Aorta (tissue), 5 donors: Measurements from ENCODE around the gene UCN. TPM values are rescaled to one million over a fixed set of nuclear protein-coding genes. Genes with fewer than 3 reads are reported as not detected.

ENCODE experiments used
- ATAC-seq: fragments of 200-7000 bp; cut with Tn5 transposase; one replicate; pipeline ENCODE4 v1.9.1; 2022; ENCODE audit warnings: moderate library complexity; ENCODE audit not compliant: low FRiP score
- DNase-seq, 2 donors: peaks; one replicate each; pipeline ENCODE4 v3.0.0-alpha.2; 2020
- H3K27ac ChIP-seq, 2 donors: one replicate each; pipeline ENCODE4 v1.5.1; 2013; ENCODE audit warnings: low read length in 2 of 2, mild to moderate bottlenecking in 2 of 2, moderate library complexity in 2 of 2, control low read depth in 1 of 2, inconsistent platforms in 1 of 2, low read depth in 1 of 2
- H3K27me3 ChIP-seq, 2 donors: one replicate each; pipeline ENCODE4 v1.6.1; 2013; ENCODE audit warnings: control low read depth in 1 of 2, low read length in 1 of 2, mild to moderate bottlenecking in 1 of 2, moderate library complexity in 1 of 2; ENCODE audit not compliant: insufficient read depth in 2 of 2, control insufficient read depth in 1 of 2
- H3K36me3 ChIP-seq, 2 donors: one replicate each; pipeline ENCODE4 v1.6.1; 2013; ENCODE audit warnings: control low read depth in 1 of 2, low read length in 1 of 2, mild to moderate bottlenecking in 1 of 2; ENCODE audit not compliant: insufficient read depth in 2 of 2, control insufficient read depth in 1 of 2
- H3K4me1 ChIP-seq, 2 donors: one replicate each; pipeline ENCODE4 v1.6.1; 2013; ENCODE audit warnings: low read length in 2 of 2, control low read depth in 1 of 2, mild to moderate bottlenecking in 1 of 2, moderate library complexity in 1 of 2; ENCODE audit not compliant: insufficient read depth in 2 of 2, control insufficient read depth in 1 of 2
- H3K4me3 ChIP-seq, 2 donors: one replicate each; pipeline ENCODE4 v1.5.1; 2013; ENCODE audit warnings: low read length in 2 of 2, control low read depth in 1 of 2, mild to moderate bottlenecking in 1 of 2
- H3K9me3 ChIP-seq: one replicate; pipeline ENCODE4 v1.6.1; 2013; ENCODE audit warnings: mild to moderate bottlenecking, low read length; ENCODE audit not compliant: control insufficient read depth
- WGBS, 2 donors: extraction: QIAGEN DNeasy Blood & Tissue Kit; methylation state at CpG; one replicate each; pipeline ENCODE4 v1.1.7; 2013; 5-methylcytosine and 5-hydroxymethylcytosine counted together
- intact Hi-C, 2 donors: fragments of 100-400 bp; cut with DNase I; formaldehyde crosslinking; loops; one replicate each; pipeline versions ENCODE4 v1.14.2 to v1.15.0; 2022
- polyA plus RNA-seq, 2 donors: library from polyadenylated mRNA; stranded (reverse); fragments of 200-250 nt; gene quantifications; one replicate each; pipeline ENCODE4 v1.2.3, GENCODE V29; 2013
- total RNA-seq, 2 donors: library from RNA; stranded (reverse); fragmentation: NEBNext Ultra II Directional; extraction: Animal tissue kit (Norgen Biotek cat#: 25700); gene quantifications; one replicate each; pipeline ENCODE4 v1.2.1, GENCODE V29; 2021
- donor health status: healthy with polysubstance abuse.
- donor health status: Bipolar disorder and iron deficiency.
- donor health status: DM: no; HTN: no; CAD: no.
- donor health status: DM: no; HTN: no; CAD: no.
- donor health status: DM: yes; HTN: yes; CAD: no.

Gene UCN
- total and polyA plus RNA-seq, 4 donors, result 1.2 to 2.2 (median 1.3) TPM; not detected in 1

- DNase-seq, result peak in 1 of 2 donors; percentile 16
Measured at GRCh38 chr2:27261926-27262298, 46.3 kb downstream of the UCN start.

GRCh38 chr2:27261241-27261925 is 46.9 kb downstream of the UCN start:
- H3K9me3 ChIP-seq, result no peaks in the 10 kb centered on the region
- DNase-seq, result peak in 1 of 2 donors; percentile 4
- ATAC-seq, result no peak
- no peaks in the 10 kb centered on the region for H3K27me3 ChIP-seq
- no peak overlapping the region for H3K27ac ChIP-seq
- no peaks in the 10 kb centered on the region for H3K36me3 ChIP-seq
- WGBS, 2 donors, result 74 to 75% methylated on average over 11 of the region's 11 CpGs
- no peak overlapping the region for H3K4me3 ChIP-seq
- no peaks in the 10 kb centered on the region for H3K4me1 ChIP-seq
- intact Hi-C loops, result no loop called here

More at GRCh38 chr2:27261926-27262298, 46.3 kb downstream of the UCN start:
- Histone ChIP-seq H3K36me3 (no peaks in the 10 kb centered on the region), H3K9me3 (no peaks in the 10 kb centered on the region), H3K4me3 (peak overlapping the region; percentile 21 to 53), H3K27me3 (no peaks in the 10 kb centered on the region), H3K27ac (no peak overlapping the region), H3K4me1 (no peaks in the 10 kb centered on the region)
- no peak for ATAC-seq
- WGBS, 2 donors, result 4 to 8% methylated on average over 16 to 40 of the region's 40 CpGs
- intact Hi-C loops, result no loop called here

DNA sequence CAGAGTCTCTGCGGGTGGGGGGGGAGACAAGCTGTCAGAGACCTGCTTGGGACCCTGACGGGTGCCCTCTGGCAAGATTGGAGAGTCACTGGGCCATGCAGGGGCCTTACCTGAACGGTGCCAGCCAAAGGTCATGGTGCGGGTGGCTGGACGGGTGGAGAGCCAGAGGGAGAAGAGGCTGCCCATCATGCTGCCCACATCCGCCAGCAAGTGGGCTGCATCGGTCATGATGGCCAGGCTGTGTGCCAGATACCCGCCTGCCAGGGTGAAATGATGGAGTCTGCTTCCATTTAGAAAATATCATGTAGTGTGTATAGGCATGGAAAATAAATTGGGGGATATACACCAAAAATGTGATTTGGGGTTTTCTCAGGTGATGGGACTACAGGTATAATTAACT is 50.2 kb downstream of the UCN start:
- H3K27ac ChIP-seq, result no peak overlapping the region
- ATAC-seq (no peak), DNase-seq (no peak)
- H3K36me3 ChIP-seq, result no peaks in the 10 kb centered on the region
- intact Hi-C loops, result no loop called here
- H3K4me3 ChIP-seq, result no peak overlapping the region
- 82 to 90% methylated on average over 8 of the region's 8 CpGs for WGBS, 2 donors
- H3K4me1 ChIP-seq, result peaks cover 0 to 2% of the 10 kb centered on the region in 2 donors
- no peaks in the 10 kb centered on the region for H3K27me3 ChIP-seq
- no peaks in the 10 kb centered on the region for H3K9me3 ChIP-seq

Other genes starting within 250 kb of the UCN start
- 100 to 1,000 TPM; 219 to 260 TPM for gene OST4, start 236.8 kb downstream of the UCN start, total RNA-seq
- gene OST4, start 236.8 kb downstream of the UCN start, polyA plus RNA-seq, result 100 to 1,000 TPM; 531 to 750 TPM
- gene EMILIN1, start 229.8 kb downstream of the UCN start, total RNA-seq, result 100 to 1,000 TPM; 180 to 200 TPM
- 100 to 1,000 TPM in 1 of 2 donors, 10 to 100 TPM in 1; 50.0 to 249 TPM for gene EMILIN1, start 229.8 kb downstream of the UCN start, polyA plus RNA-seq
- 1 to 10 TPM; 3.4 to 5.1 TPM for gene KHK, start 221.7 kb downstream of the UCN start, total RNA-seq
- gene KHK, start 221.7 kb downstream of the UCN start, polyA plus RNA-seq, result 10 to 100 TPM in 1 of 2 donors, 1 to 10 TPM in 1; 6.0 to 38.7 TPM
- gene CGREF1, start 189.3 kb downstream of the UCN start, total RNA-seq, result 1 to 10 TPM; 8.1 to 8.6 TPM
- gene CGREF1, start 189.3 kb downstream of the UCN start, polyA plus RNA-seq, result 1 to 10 TPM; 5.8 to 6.9 TPM
- gene ABHD1, start 184.6 kb downstream of the UCN start, total RNA-seq, result under 1 TPM in 1 of 2 donors, not detected in 1; 0.90 TPM
- under 1 TPM in 1 of 2 donors, not detected in 1; 0.08 TPM for gene ABHD1, start 184.6 kb downstream of the UCN start, polyA plus RNA-seq
- gene PREB, start 173.8 kb downstream of the UCN start, total RNA-seq, result 10 to 100 TPM; 42.1 to 48.1 TPM
- 10 to 100 TPM; 24.9 to 46.3 TPM for gene PREB, start 173.8 kb downstream of the UCN start, polyA plus RNA-seq
- not detected for gene PRR30, start 169.0 kb downstream of the UCN start, total RNA-seq
- not detected for gene PRR30, start 169.0 kb downstream of the UCN start, polyA plus RNA-seq
- 1 to 10 TPM in 1 of 2 donors, under 1 TPM in 1; 0.39 to 1.1 TPM for gene TCF23, start 159.4 kb downstream of the UCN start, total RNA-seq
- not detected for gene TCF23, start 159.4 kb downstream of the UCN start, polyA plus RNA-seq
- gene ATRAID, start 96.4 kb downstream of the UCN start, total RNA-seq, result 10 to 100 TPM; 66.9 to 93.8 TPM
- 100 to 1,000 TPM; 144 to 176 TPM for gene ATRAID, start 96.4 kb downstream of the UCN start, polyA plus RNA-seq
- 10 to 100 TPM; 17.9 to 21.3 TPM for gene SLC5A6, start 96.2 kb downstream of the UCN start, total RNA-seq
- gene SLC5A6, start 96.2 kb downstream of the UCN start, polyA plus RNA-seq, result 10 to 100 TPM; 16.4 to 24.7 TPM
- 10 to 100 TPM; 19.5 to 29.7 TPM for gene CAD, start 91.1 kb downstream of the UCN start, total RNA-seq
- gene CAD, start 91.1 kb downstream of the UCN start, polyA plus RNA-seq, result 10 to 100 TPM in 1 of 2 donors, 1 to 10 TPM in 1; 6.9 to 16.9 TPM
- gene SLC30A3, start 45.4 kb downstream of the UCN start, total RNA-seq, result 1 to 10 TPM in 1 of 2 donors, under 1 TPM in 1; 0.78 to 1.8 TPM
- gene SLC30A3, start 45.4 kb downstream of the UCN start, polyA plus RNA-seq, result 10 to 100 TPM in 1 of 2 donors, 1 to 10 TPM in 1; 4.0 to 20.2 TPM
- not detected for gene DNAJC5G, start 33.0 kb downstream of the UCN start, total RNA-seq
- gene DNAJC5G, start 33.0 kb downstream of the UCN start, polyA plus RNA-seq, result 1 to 10 TPM; 2.3 TPM
- gene TRIM54, start 26.0 kb downstream of the UCN start, total RNA-seq, result under 1 TPM; 0.18 to 0.39 TPM
- gene TRIM54, start 26.0 kb downstream of the UCN start, polyA plus RNA-seq, result 1 to 10 TPM; 1.4 to 5.0 TPM
- gene MPV17, start 14.7 kb upstream of the UCN start, total RNA-seq, result 10 to 100 TPM; 49.9 to 68.7 TPM
- 10 to 100 TPM; 47.5 to 80.6 TPM for gene MPV17, start 14.7 kb upstream of the UCN start, polyA plus RNA-seq
- gene GTF3C2, start 48.3 kb upstream of the UCN start, total RNA-seq, result 10 to 100 TPM; 42.7 to 60.9 TPM
- gene GTF3C2, start 48.3 kb upstream of the UCN start, polyA plus RNA-seq, result 10 to 100 TPM; 17.0 to 20.3 TPM
- gene EIF2B4, start 61.9 kb upstream of the UCN start, total RNA-seq, result 10 to 100 TPM; 32.2 to 42.7 TPM
- gene EIF2B4, start 61.9 kb upstream of the UCN start, polyA plus RNA-seq, result 10 to 100 TPM; 36.3 to 87.1 TPM
- gene SNX17, start 62.2 kb upstream of the UCN start, total RNA-seq, result 10 to 100 TPM; 77.8 to 90.5 TPM
- 10 to 100 TPM; 79.4 to 92.6 TPM for gene SNX17, start 62.2 kb upstream of the UCN start, polyA plus RNA-seq
- gene ZNF513, start 72.3 kb upstream of the UCN start, total RNA-seq, result 10 to 100 TPM; 15.3 to 18.7 TPM
- gene ZNF513, start 72.3 kb upstream of the UCN start, polyA plus RNA-seq, result 10 to 100 TPM in 1 of 2 donors, 1 to 10 TPM in 1; 5.5 to 32.7 TPM
- 10 to 100 TPM; 39.5 to 42.7 TPM for gene PPM1G, start 101.1 kb upstream of the UCN start, total RNA-seq
- 10 to 100 TPM; 37.3 to 40.7 TPM for gene PPM1G, start 101.1 kb upstream of the UCN start, polyA plus RNA-seq
- gene NRBP1, start 120.2 kb upstream of the UCN start, total RNA-seq, result 10 to 100 TPM; 94.5 to 99.8 TPM
- gene NRBP1, start 120.2 kb upstream of the UCN start, polyA plus RNA-seq, result 10 to 100 TPM; 51.2 to 81.2 TPM
- gene KRTCAP3, start 133.9 kb upstream of the UCN start, total RNA-seq, result 1 to 10 TPM; 1.8 to 2.4 TPM
- 10 to 100 TPM in 1 of 2 donors, 1 to 10 TPM in 1; 3.9 to 13.9 TPM for gene KRTCAP3, start 133.9 kb upstream of the UCN start, polyA plus RNA-seq
- gene IFT172, start 181.3 kb upstream of the UCN start, total RNA-seq, result 10 to 100 TPM; 24.8 to 45.7 TPM
- 10 to 100 TPM in 1 of 2 donors, 1 to 10 TPM in 1; 8.1 to 64.9 TPM for gene IFT172, start 181.3 kb upstream of the UCN start, polyA plus RNA-seq
- 10 to 100 TPM; 12.1 to 18.6 TPM for gene FNDC4, start 186.8 kb upstream of the UCN start, total RNA-seq
- 10 to 100 TPM; 21.4 to 39.0 TPM for gene FNDC4, start 186.8 kb upstream of the UCN start, polyA plus RNA-seq
- 1 to 10 TPM in 1 of 2 donors, under 1 TPM in 1; 0.69 to 2.4 TPM for gene GCKR, start 188.4 kb upstream of the UCN start, total RNA-seq
- gene GCKR, start 188.4 kb upstream of the UCN start, polyA plus RNA-seq, result 1 to 10 TPM in 1 of 2 donors, under 1 TPM in 1; 0.13 to 7.7 TPM